ENCODE data around the gene USF3. TPM values are rescaled to one million over a fixed set of nuclear protein-coding genes. Genes with fewer than 3 reads are reported as not detected.

The USF3 gene
- total and polyA plus RNA-seq, 2 of the 4 experiments (the other 2 are of a cell fraction), result 3.0 to 5.2 TPM

- Histone ChIP-seq H2AK5ac (ENCODE audit: low read depth, low read length) (no peak overlapping the region), H4K20me1 (ENCODE audit: insufficient read depth, low read length) (no peaks in the 10 kb centered on the region), H3K27ac (ENCODE audit: insufficient read depth, low read length) (no peak overlapping the region), H3K4me2 (ENCODE audit: low read depth, low read length) (no peak overlapping the region), H2AFZ (replicated peaks; ENCODE audit: low read length, poor library complexity) (no peak overlapping the region), H2BK120ac (ENCODE audit: low read depth, low read length) (no peak overlapping the region), H4K8ac (ENCODE audit: low read depth in 2 of 2, low read length in 2 of 2) (no peak overlapping the region), H2BK5ac (ENCODE audit: low read depth, low read length, poor library complexity, severe bottlenecking) (no peak overlapping the region), H3K4me3 (ENCODE audit: insufficient read depth, low read depth, low read length) (no peak overlapping the region), H3K4me1 (ENCODE audit: control insufficient read depth, insufficient read depth, low read length) (peaks cover 2% of the 10 kb centered on the region), H3K79me1 (ENCODE audit: low read depth in 1 of 2, low read length in 2 of 2) (no peaks in the 10 kb centered on the region; a peak in 1 of 4 replicates), H3K14ac (replicated peaks; ENCODE audit: low read depth, low read length) (no peak overlapping the region), H4K91ac (ENCODE audit: insufficient read depth, low read depth, low read length) (no peak overlapping the region), H2AK9ac (replicated peaks; ENCODE audit: low read depth, low read length, poor library complexity) (no peak overlapping the region), H3K9ac (ENCODE audit: low read depth, low read length) (no peak overlapping the region), H3K23ac (ENCODE audit: low read depth, low read length) (no peak overlapping the region), H2BK15ac (ENCODE audit: low read depth, low read length) (no peak overlapping the region), H2BK20ac (ENCODE audit: low read depth, low read length) (no peak overlapping the region), H3K9me3 (ENCODE audit: control insufficient read depth, insufficient read depth, low read length) (no peaks in the 10 kb centered on the region), H3K56ac (ENCODE audit: extremely low read depth, insufficient read depth, low read length) (no peak overlapping the region), H3K27me3 (ENCODE audit: control insufficient read depth, insufficient read depth, low read length) (no peaks in the 10 kb centered on the region), H4K5ac (ENCODE audit: low read depth, low read length) (no peak overlapping the region), H3K36me3 (ENCODE audit: control insufficient read depth, insufficient read depth, low read length) (peaks cover 14% of the 10 kb centered on the region), H3K4ac (ENCODE audit: low read depth, low read length) (no peak overlapping the region), H3K18ac (ENCODE audit: low read depth, low read length) (no peak overlapping the region), H3K9me1 (ENCODE audit: insufficient read depth, low read length) (peaks cover 4% of the 10 kb centered on the region)
- in situ Hi-C loops (cut with MboI; ENCODE audit: low sequenced_read_pairs) (no loop called here), dilution Hi-C loops (cut with HindIII; ENCODE audit: low sequenced_read_pairs, unreplicated experiment) (no loop called here), intact Hi-C loops (cut with micrococcal nuclease) (no loop called here)
- ATAC-seq (ENCODE audit: low read depth) (no peak), DNase-seq (no peak)
- TF ChIP-seq ELK1 (IDR thresholded peaks at IDR 0.05; ENCODE audit: borderline replicate concordance, low read depth, low read length), result no peak
- no peak for TF ChIP-seq POLR2A (IDR thresholded peaks at IDR 0.05; ENCODE audit: low read depth, low read length)
- TF ChIP-seq SMC3 (IDR thresholded peaks at IDR 0.05; ENCODE audit: low read depth, low read length), result no peak
- no peak for TF ChIP-seq RFX5 (IDR thresholded peaks at IDR 0.05; ENCODE audit: low read depth, low read length)
- TF ChIP-seq CEBPB (IDR thresholded peaks at IDR 0.05; ENCODE audit: low read depth, low read length), result no peak
- TF ChIP-seq FOS (IDR thresholded peaks at IDR 0.05; ENCODE audit: low read depth, low read length), result no peak
- TF ChIP-seq NFE2L2 (IDR thresholded peaks at IDR 0.05; ENCODE audit: low read depth, low read length), result no peak
- TF ChIP-seq USF2 (IDR thresholded peaks at IDR 0.05; ENCODE audit: low read depth, low read length), result no peak
- TF ChIP-seq CHD1 (IDR thresholded peaks at IDR 0.05; ENCODE audit: low read depth, low read length), result no peak
- no peak for TF ChIP-seq RAD21 (IDR thresholded peaks at IDR 0.05; ENCODE audit: low read length)
- no peak for TF ChIP-seq MAFK (IDR thresholded peaks at IDR 0.05; ENCODE audit: low read depth, low read length)
- TF ChIP-seq BHLHE40 (IDR thresholded peaks at IDR 0.05; ENCODE audit: low read depth, low read length), result no peak
- no peak for TF ChIP-seq CTCF (conservative IDR thresholded peaks at IDR 0.05; ENCODE audit: low read depth, low read length)
- TF ChIP-seq RCOR1 (IDR thresholded peaks at IDR 0.05; ENCODE audit: insufficient replicate concordance, low read length), result no peak
- no peak for TF ChIP-seq MXI1 (IDR thresholded peaks at IDR 0.05; ENCODE audit: borderline replicate concordance, low read depth, low read length)
- no peak for TF ChIP-seq MAZ (IDR thresholded peaks at IDR 0.05; ENCODE audit: borderline replicate concordance, low read depth, low read length)
- no CpG with 5 or more reads among the region's 1 CpG for WGBS, 2 experiments (ENCODE audit: extremely low coverage in 2 of 2, insufficient read length in 1 of 2)
- POLR2A ChIA-PET (ENCODE audit: unreplicated experiment), result interaction anchor here (0.6 kb wide), 1 partner anchor 184 kb away, joined by 3 read pairs; no protein-coding TSS in a partner anchor
- BruUV-seq (replicated peaks), result no TSS peak
- CTCF ChIA-PET, result no interaction called here
Observed at GRCh38 chr3:113654310-113654709, 42.1 kb downstream of the USF3 start.
